HCT116 (cell line): Measurements from ENCODE around the gene DHCR24. TPM values are rescaled to one million over a fixed set of nuclear protein-coding genes. Genes with fewer than 3 reads are reported as not detected.

Experiments used
- ATAC-seq: fragments of 200-7000 bp; cut with Tn5 transposase; 2 replicates; pipeline ENCODE4 v1.9.1; 2020; ENCODE audit warnings: mild to moderate bottlenecking, moderate library complexity
- BruUV-seq: library from RNA; stranded (reverse); fragments of 400-500 nt; replicated peaks from 2 replicates; lab custom pipeline; 2021; lab: Mats Ljungman, UMichigan
- CTCF ChIA-PET: fragments of 300-600 bp; sonication (Branson Sonifier 250); formaldehyde crosslinking; loops from one replicate; lab custom pipeline; 2021; ENCODE audit warnings: antibody characterized with exemption; lab: Charles Lee
- POLR2A ChIA-PET: fragments of 300-600, 350-600 bp; sonication (Branson Sonifier 250); formaldehyde crosslinking; loops from one replicate; lab custom pipeline; 2021; ENCODE audit warnings: antibody characterized with exemption; lab: Charles Lee
- RAD21 ChIA-PET, 2 experiments: fragments of 300-600 bp; sonication (Branson Sonifier 250); formaldehyde crosslinking; loops; one replicate each; lab custom pipeline; 2023; ENCODE audit warnings: low total read pairs in 2 of 2; ENCODE audit not compliant: uncharacterized antibody in 2 of 2, unreplicated experiment in 2 of 2, low non-redundant PET in 1 of 2; lab: Charles Lee
- DNase-seq: peaks from one replicate; pipeline ENCODE4 v3.0.0-alpha.2; 2010; ENCODE audit warnings: low read depth, low spot score
- H2AFZ ChIP-seq: fragments of 200-600 bp; shearing (Covaris generic), sonication (generic); 2 replicates; pipeline ENCODE4 v1.6.1; 2017; ENCODE audit warnings: low read depth, mixed run types, mixed read lengths, antibody characterized with exemption, low read length; ENCODE audit not compliant: poor library complexity, severe bottlenecking
- H3K27ac ChIP-seq: 2 replicates; pipeline ENCODE4 v1.5.1; 2012; ENCODE audit warnings: low read depth, low read length
- H3K27me3 ChIP-seq: fragments of 200-600 bp; sonication (generic); 2 replicates; pipeline ENCODE4 v1.6.1; 2016; ENCODE audit warnings: mixed run types, low read length, mixed read lengths; ENCODE audit not compliant: insufficient read depth
- H3K36me3 ChIP-seq, 2 experiments: fragments of 200-500 bp in 1 of 2; fragments of 200-600 bp in 1 of 2; sonication (Bioruptor generic) in 1 of 2; sonication (generic) in 1 of 2; 2 replicates each; pipeline versions ENCODE4 v1.5.1 to v1.6.1; 2014 to 2016; ENCODE audit warnings: low read length in 2 of 2, inconsistent platforms in 1 of 2, mixed read lengths in 1 of 2, mixed run types in 1 of 2; ENCODE audit not compliant: insufficient read depth in 2 of 2, control insufficient read depth in 1 of 2
- H3K4me1 ChIP-seq, 2 experiments: fragments of 200-600 bp in 1 of 2; sonication (generic) in 1 of 2; 2 replicates each; pipeline versions ENCODE4 v1.5.1 to v1.6.1; 2012 to 2017; ENCODE audit warnings: low read length in 2 of 2, inconsistent platforms in 1 of 2, mild to moderate bottlenecking in 1 of 2, mixed read lengths in 1 of 2, mixed run types in 1 of 2, moderate library complexity in 1 of 2; ENCODE audit not compliant: insufficient read depth in 2 of 2, control insufficient read depth in 1 of 2
- H3K4me2 ChIP-seq: fragments of 200-600 bp; sonication (generic); 2 replicates; pipeline ENCODE4 v1.6.1; 2017; ENCODE audit warnings: mixed run types, low read length, mixed read lengths
- H3K4me3 ChIP-seq, 2 experiments: fragments of 200-600 bp in 1 of 2; sonication (generic) in 1 of 2; replicated peaks in 1 of 2; 2 replicates each; pipeline ENCODE4 v1.5.1; 2011 to 2016; ENCODE audit warnings: low read length in 2 of 2, control low read depth in 1 of 2, low read depth in 1 of 2, mild to moderate bottlenecking in 1 of 2, mixed read lengths in 1 of 2, mixed run types in 1 of 2
- H3K79me2 ChIP-seq: fragments of 200-600 bp; sonication (generic); 2 replicates; pipeline ENCODE4 v1.6.1; 2017; ENCODE audit warnings: mild to moderate bottlenecking, mixed run types, low read length, moderate library complexity, mixed read lengths; ENCODE audit not compliant: insufficient read depth
- H3K9ac ChIP-seq: fragments of 200-600 bp; sonication (generic); 2 replicates; pipeline ENCODE4 v1.6.1; 2016; ENCODE audit warnings: low read length, mixed read lengths
- H3K9me2 ChIP-seq: fragments of 200-600 bp; sonication (generic), shearing (Covaris generic); 2 replicates; pipeline ENCODE4 v1.6.1; 2017; ENCODE audit warnings: mixed run types, mild to moderate bottlenecking, moderate library complexity; ENCODE audit not compliant: insufficient read depth
- H3K9me3 ChIP-seq, 2 experiments: fragments of 200-500 bp in 1 of 2; fragments of 200-600 bp in 1 of 2; sonication (Bioruptor generic) in 1 of 2; sonication (generic) in 1 of 2; 2 replicates each; pipeline ENCODE4 v1.6.1; 2014 to 2017; ENCODE audit warnings: low read length in 2 of 2, mixed read lengths in 2 of 2, inconsistent platforms in 1 of 2, low read depth in 1 of 2, mild to moderate bottlenecking in 1 of 2, mixed run types in 1 of 2, moderate library complexity in 1 of 2; ENCODE audit not compliant: control insufficient read depth in 1 of 2, insufficient read depth in 1 of 2
- H4K20me1 ChIP-seq: fragments of 200-600 bp; sonication (generic), shearing (Covaris generic); 2 replicates; pipeline ENCODE4 v1.6.1; 2017; ENCODE audit warnings: mixed run types, mild to moderate bottlenecking, moderate library complexity; ENCODE audit not compliant: insufficient read depth
- CEBPB ChIP-seq: IDR thresholded peaks from 2 replicates; pipeline ENCODE4 v1.6.1; 2012; ENCODE audit warnings: low read depth
- EGR1 ChIP-seq: IDR thresholded peaks from 2 replicates; pipeline ENCODE4 v1.6.1; 2012; ENCODE audit warnings: low read depth
- EZH2phosphoT487 ChIP-seq: fragments of 200-600 bp; IDR thresholded peaks from 2 replicates; pipeline ENCODE4 v1.6.1; 2018; ENCODE audit warnings: antibody characterized with exemption, borderline replicate concordance
- SIN3A ChIP-seq: IDR thresholded peaks from 2 replicates; pipeline ENCODE4 v1.6.1; 2012; ENCODE audit warnings: low read depth
- SP1 ChIP-seq: IDR thresholded peaks from 2 replicates; pipeline ENCODE4 v1.6.1; 2012; ENCODE audit warnings: low read depth
- TCF7L2 ChIP-seq: IDR thresholded peaks from 2 replicates; pipeline ENCODE4 v1.7.0; 2011; ENCODE audit warnings: borderline replicate concordance, inconsistent platforms; ENCODE audit not compliant: insufficient read depth, insufficient read length; ENCODE audit errors: extremely low read depth
- YY1 ChIP-seq: IDR thresholded peaks from 2 replicates; pipeline ENCODE4 v1.6.1; 2011; ENCODE audit warnings: low read length, low read depth, moderate library complexity, mild to moderate bottlenecking; ENCODE audit not compliant: insufficient replicate concordance; ENCODE audit errors: extremely low read depth
- ZFX ChIP-seq: fragments of 450-650 bp; IDR thresholded peaks from 2 replicates; pipeline ENCODE4 v1.6.1; 2017
- intact Hi-C: fragments of 100-400 bp; cut with micrococcal nuclease; formaldehyde crosslinking; loops from 2 replicates; pipeline ENCODE4 v1.10.0; 2022
- total RNA-seq: library from RNA; stranded (reverse); gene quantifications from one replicate; pipeline ENCODE4 v1.2.1, GENCODE V29; 2021; ENCODE audit not compliant: unreplicated experiment
- TF ChIP-seq, protein P1 (sequence below): IDR thresholded peaks from 2 replicates; pipeline ENCODE4 v1.6.1; 2011; ENCODE audit warnings: mild to moderate bottlenecking, low read length, moderate library complexity; ENCODE audit not compliant: insufficient replicate concordance; ENCODE audit errors: extremely low read depth
- TF ChIP-seq, protein P2 (sequence below), 3 experiments: fragments of 200-600 bp in 1 of 3; sonication (generic) in 1 of 3; IDR thresholded peaks in 2 of 3; conservative IDR thresholded peaks in 1 of 3; 2 replicates each; pipeline ENCODE4 v1.5.1; 2012 to 2017; ENCODE audit warnings: low read depth in 2 of 3, low read length in 2 of 3, antibody characterized with exemption in 1 of 3, borderline replicate concordance in 1 of 3, control low read depth in 1 of 3, mild to moderate bottlenecking in 1 of 3, mixed read lengths in 1 of 3, mixed run types in 1 of 3, moderate library complexity in 1 of 3; ENCODE audit not compliant: insufficient read depth in 1 of 3

DHCR24 gene
- total RNA-seq, 1 experiment from 2014 or later, result 132 TPM

DNA sequence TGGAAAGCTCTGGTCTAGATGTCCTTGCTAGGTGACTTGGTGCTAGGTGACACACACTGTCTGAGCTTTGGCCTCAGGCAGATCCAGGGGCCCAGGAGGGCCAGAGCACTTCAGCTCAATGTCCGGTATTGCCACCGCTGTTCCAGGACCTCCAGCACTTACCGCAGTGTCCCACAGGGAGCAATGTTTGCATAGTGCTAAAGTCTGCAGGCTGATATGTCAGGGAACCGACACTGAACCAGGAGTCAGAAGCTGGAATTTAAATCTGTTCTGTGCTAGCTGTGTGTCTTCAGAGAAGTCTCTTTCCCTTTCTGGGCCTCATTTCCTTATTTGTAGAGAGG lies 19.3 kb downstream of the DHCR24 start:
- H3K27me3 ChIP-seq, result no peaks in the 10 kb centered on the region
- DNase-seq (no peak), ATAC-seq (no peak)
- H3K79me2 ChIP-seq, result no peaks in the 10 kb centered on the region
- CTCF ChIA-PET, result no interaction called here
- H3K36me3 ChIP-seq, result peaks cover 50 to 51% of the 10 kb centered on the region in 2 experiments; a peak in 3 of 4 replicates
- H3K4me1 ChIP-seq, result no peaks in the 10 kb centered on the region
- RAD21 ChIA-PET, result no interaction called here
- intact Hi-C loops, result no loop called here
- H3K9me3 ChIP-seq, result no peaks in the 10 kb centered on the region
- H2AFZ ChIP-seq, result no peak overlapping the region
- H3K4me2 ChIP-seq, result no peak overlapping the region
- no TSS peak for BruUV-seq
- H3K27ac ChIP-seq, result no peak overlapping the region
- 0 out of 2 replicates have a peak, but pooled peaks cover 5% of the 10 kb centered on the region for H4K20me1 ChIP-seq
- TF ChIP-seq SP1 (no peak), TCF7L2 (no peak), YY1 (no peak), EZH2phosphoT487 (no peak), SIN3A (no peak), ZFX (no peak), CEBPB (no peak), EGR1 (no peak)
- TF ChIP-seq, protein P1, sequence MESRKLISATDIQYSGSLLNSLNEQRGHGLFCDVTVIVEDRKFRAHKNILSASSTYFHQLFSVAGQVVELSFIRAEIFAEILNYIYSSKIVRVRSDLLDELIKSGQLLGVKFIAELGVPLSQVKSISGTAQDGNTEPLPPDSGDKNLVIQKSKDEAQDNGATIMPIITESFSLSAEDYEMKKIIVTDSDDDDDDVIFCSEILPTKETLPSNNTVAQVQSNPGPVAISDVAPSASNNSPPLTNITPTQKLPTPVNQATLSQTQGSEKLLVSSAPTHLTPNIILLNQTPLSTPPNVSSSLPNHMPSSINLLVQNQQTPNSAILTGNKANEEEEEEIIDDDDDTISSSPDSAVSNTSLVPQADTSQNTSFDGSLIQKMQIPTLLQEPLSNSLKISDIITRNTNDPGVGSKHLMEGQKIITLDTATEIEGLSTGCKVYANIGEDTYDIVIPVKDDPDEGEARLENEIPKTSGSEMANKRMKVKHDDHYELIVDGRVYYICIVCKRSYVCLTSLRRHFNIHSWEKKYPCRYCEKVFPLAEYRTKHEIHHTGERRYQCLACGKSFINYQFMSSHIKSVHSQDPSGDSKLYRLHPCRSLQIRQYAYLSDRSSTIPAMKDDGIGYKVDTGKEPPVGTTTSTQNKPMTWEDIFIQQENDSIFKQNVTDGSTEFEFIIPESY, result no peak
- TF ChIP-seq, protein P2, sequence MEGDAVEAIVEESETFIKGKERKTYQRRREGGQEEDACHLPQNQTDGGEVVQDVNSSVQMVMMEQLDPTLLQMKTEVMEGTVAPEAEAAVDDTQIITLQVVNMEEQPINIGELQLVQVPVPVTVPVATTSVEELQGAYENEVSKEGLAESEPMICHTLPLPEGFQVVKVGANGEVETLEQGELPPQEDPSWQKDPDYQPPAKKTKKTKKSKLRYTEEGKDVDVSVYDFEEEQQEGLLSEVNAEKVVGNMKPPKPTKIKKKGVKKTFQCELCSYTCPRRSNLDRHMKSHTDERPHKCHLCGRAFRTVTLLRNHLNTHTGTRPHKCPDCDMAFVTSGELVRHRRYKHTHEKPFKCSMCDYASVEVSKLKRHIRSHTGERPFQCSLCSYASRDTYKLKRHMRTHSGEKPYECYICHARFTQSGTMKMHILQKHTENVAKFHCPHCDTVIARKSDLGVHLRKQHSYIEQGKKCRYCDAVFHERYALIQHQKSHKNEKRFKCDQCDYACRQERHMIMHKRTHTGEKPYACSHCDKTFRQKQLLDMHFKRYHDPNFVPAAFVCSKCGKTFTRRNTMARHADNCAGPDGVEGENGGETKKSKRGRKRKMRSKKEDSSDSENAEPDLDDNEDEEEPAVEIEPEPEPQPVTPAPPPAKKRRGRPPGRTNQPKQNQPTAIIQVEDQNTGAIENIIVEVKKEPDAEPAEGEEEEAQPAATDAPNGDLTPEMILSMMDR (IDR thresholded peaks at IDR 0.05 in 2 of 3, conservative IDR thresholded peaks at IDR 0.05 in 1 of 3; ENCODE audit: borderline replicate concordance in 1 of 3, insufficient read depth in 1 of 3, low read depth in 2 of 3, low read length in 2 of 3), result no peak
- H3K9me2 ChIP-seq, result no peaks in the 10 kb centered on the region
- no peak overlapping the region for H3K9ac ChIP-seq
- POLR2A ChIA-PET, result no interaction called here
- no peak overlapping the region for H3K4me3 ChIP-seq
